Glutamatergic neuron (in vitro differentiated cells): ENCODE results near the gene RBM45. TPM values are rescaled to one million over a fixed set of nuclear protein-coding genes. Genes with fewer than 3 reads are reported as not detected.
"Not testable (repeated sequence)": the region's sequence is repeated elsewhere in the genome, so short reads cannot be mapped to it uniquely, and the experiment has no call there.

ENCODE experiments used
- DNase-seq: peaks from one replicate; pipeline ENCODE4 v3.0.0; 2022
- H3K27ac Mint-ChIP-seq: one replicate; pipeline ENCODE4 v1.8.0; 2020; ENCODE audit warnings: mild to moderate bottlenecking, mixed read lengths, inconsistent platforms; ENCODE audit not compliant: unreplicated experiment
- H3K27me3 Mint-ChIP-seq: one replicate; pipeline ENCODE4 v1.8.0; 2020; ENCODE audit warnings: mild to moderate bottlenecking, moderate library complexity, mixed read lengths, inconsistent platforms; ENCODE audit not compliant: unreplicated experiment
- H3K36me3 Mint-ChIP-seq: one replicate; pipeline ENCODE4 v1.8.0; 2020; ENCODE audit warnings: mild to moderate bottlenecking, mixed read lengths, inconsistent platforms; ENCODE audit not compliant: unreplicated experiment
- H3K4me1 Mint-ChIP-seq: one replicate; pipeline ENCODE4 v1.8.0; 2020; ENCODE audit warnings: mild to moderate bottlenecking, low read depth, mixed read lengths, inconsistent platforms; ENCODE audit not compliant: unreplicated experiment
- H3K4me3 Mint-ChIP-seq: one replicate; pipeline ENCODE4 v1.8.0; 2020; ENCODE audit warnings: mild to moderate bottlenecking, mixed read lengths, inconsistent platforms; ENCODE audit not compliant: unreplicated experiment
- H3K9me3 Mint-ChIP-seq: one replicate; pipeline ENCODE4 v1.8.0; 2020; ENCODE audit warnings: mild to moderate bottlenecking, moderate library complexity, mixed read lengths, inconsistent platforms; ENCODE audit not compliant: unreplicated experiment
- total RNA-seq: library from RNA; stranded (reverse); fragmentation: NEBNext Ultra II Directional; extraction: Animal tissue kit (Norgen Biotek cat#: 25700); gene quantifications from one replicate; pipeline ENCODE4 v1.2.1, GENCODE V29; 2021; ENCODE audit not compliant: unreplicated experiment
- TF ChIP-seq, protein P1 (sequence below): fragments of 200-600 bp; sonication (generic); IDR thresholded peaks from one replicate; pipeline ENCODE4 v1.5.0; 2021; ENCODE audit not compliant: partially characterized antibody, unreplicated experiment

Gene RBM45
- total RNA-seq, 1 donor from 2014 or later: 15.3 TPM

DNA sequence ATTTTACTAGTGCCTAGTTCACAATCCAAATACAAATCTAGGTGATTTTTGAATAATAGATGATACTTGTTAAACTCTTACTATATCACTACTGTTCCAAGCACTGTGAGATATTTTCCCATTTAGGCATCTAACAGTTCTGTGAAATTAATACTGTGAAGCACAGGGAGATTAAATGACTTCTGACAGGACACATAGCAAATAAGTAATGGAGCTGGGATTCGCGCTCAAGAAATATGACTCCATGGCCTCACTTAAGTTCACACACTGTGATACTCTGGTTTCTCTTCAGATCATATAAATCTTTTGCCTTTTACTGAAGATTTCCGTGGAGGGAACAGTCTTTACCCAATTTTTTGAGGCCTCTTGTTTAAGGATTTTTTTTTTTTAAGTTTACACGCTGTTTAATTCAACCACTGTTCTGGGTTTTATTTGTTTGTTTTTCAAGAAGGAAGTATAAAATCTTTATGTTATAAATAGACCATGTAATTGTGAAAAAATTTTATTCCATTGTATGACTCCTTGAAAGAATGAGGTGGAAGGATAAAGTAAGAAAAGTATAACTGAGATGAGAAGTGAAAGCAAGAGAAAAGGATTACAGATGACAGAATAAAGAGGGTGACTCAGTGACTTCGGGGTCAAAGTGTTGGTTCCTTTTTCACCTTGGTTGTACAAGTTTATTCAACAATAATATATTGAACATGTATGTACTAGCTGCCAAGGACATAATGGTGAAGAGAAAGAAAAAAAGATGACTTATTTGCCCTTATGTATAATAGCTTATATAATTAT is 30.2 kb downstream of the RBM45 start:
- H3K4me3 Mint-ChIP-seq: no peak overlapping the region
- DNase-seq: no peak
- no peaks in the 10 kb centered on the region for H3K4me1 Mint-ChIP-seq
- no peaks in the 10 kb centered on the region for H3K36me3 Mint-ChIP-seq
- no peak overlapping the region for H3K27ac Mint-ChIP-seq
- no peaks in the 10 kb centered on the region for H3K9me3 Mint-ChIP-seq
- TF ChIP-seq, protein P1, sequence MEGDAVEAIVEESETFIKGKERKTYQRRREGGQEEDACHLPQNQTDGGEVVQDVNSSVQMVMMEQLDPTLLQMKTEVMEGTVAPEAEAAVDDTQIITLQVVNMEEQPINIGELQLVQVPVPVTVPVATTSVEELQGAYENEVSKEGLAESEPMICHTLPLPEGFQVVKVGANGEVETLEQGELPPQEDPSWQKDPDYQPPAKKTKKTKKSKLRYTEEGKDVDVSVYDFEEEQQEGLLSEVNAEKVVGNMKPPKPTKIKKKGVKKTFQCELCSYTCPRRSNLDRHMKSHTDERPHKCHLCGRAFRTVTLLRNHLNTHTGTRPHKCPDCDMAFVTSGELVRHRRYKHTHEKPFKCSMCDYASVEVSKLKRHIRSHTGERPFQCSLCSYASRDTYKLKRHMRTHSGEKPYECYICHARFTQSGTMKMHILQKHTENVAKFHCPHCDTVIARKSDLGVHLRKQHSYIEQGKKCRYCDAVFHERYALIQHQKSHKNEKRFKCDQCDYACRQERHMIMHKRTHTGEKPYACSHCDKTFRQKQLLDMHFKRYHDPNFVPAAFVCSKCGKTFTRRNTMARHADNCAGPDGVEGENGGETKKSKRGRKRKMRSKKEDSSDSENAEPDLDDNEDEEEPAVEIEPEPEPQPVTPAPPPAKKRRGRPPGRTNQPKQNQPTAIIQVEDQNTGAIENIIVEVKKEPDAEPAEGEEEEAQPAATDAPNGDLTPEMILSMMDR: no peak
- no peaks in the 10 kb centered on the region for H3K27me3 Mint-ChIP-seq

DNA sequence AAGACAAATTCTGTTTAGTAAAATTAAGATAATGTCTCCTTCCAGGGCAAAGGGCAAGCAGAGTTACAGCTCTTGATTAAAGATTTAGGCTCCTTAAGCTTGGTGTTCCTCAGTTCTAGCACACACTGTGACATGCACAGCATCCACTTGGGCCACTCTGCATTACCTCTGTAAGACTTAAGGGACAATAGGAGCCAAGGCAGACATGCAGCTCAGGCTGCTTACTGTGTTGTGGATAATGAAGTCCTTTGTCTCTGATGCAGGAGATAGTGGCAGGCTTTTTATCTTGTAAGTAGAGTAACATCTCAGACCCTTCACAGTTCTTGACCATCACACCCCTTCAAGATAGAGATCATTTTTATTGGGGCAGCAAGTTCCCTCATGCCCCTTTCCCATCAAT is 31.2 kb downstream of the RBM45 start:
- TF ChIP-seq, protein P1: no peak
- Mint-ChIP-seq H3K4me1 (no peaks in the 10 kb centered on the region), H3K4me3 (no peak overlapping the region), H3K27ac (no peak overlapping the region), H3K9me3 (no peaks in the 10 kb centered on the region), H3K36me3 (no peaks in the 10 kb centered on the region), H3K27me3 (no peaks in the 10 kb centered on the region)
- DNase-seq: no peak

DNA sequence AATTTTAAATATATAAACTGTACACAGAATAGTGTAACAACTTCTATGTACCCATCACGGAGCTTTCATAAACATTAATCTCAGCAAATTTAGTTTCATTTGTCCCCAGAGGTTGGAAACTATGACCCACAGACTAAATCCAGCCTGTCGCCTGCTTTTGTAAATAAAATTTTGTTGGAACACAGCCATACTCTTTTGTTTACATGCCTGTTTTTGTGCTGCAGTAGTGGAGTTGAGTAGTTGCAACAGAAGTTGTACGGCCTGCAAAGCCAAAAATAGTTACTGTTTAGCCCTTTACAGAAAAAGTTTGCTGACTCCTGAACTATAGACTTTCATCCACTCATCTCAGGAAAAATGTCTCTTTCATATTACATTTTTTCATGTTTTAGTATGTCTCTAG is 39.8 kb downstream of the RBM45 start:
- no peaks in the 10 kb centered on the region for H3K27me3 Mint-ChIP-seq
- no peaks in the 10 kb centered on the region for H3K4me1 Mint-ChIP-seq
- no peak overlapping the region for H3K27ac Mint-ChIP-seq
- no peaks in the 10 kb centered on the region for H3K9me3 Mint-ChIP-seq
- no peak for DNase-seq
- H3K36me3 Mint-ChIP-seq: peaks cover 5% of the 10 kb centered on the region
- no peak overlapping the region for H3K4me3 Mint-ChIP-seq
- TF ChIP-seq, protein P1: no peak

DNA sequence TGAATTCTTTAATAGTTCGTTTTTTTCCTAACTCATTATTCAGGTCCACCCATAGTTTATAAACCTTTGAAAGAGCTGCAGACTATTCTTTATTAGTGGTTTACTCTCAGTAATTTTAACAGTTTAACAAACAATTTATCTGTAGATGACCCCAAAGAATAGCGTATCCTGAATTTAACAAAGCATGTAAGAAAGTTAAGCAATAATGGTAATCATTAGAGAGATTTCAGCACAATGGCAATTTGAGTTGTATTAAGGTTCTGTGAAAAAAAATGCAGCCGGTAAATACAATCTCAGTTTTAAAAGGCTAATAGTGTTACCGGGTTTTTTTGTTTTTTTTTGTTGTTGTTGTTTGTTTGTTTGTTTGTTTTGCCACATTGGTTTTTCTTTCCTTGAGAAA is 40.3 kb downstream of the RBM45 start:
- DNase-seq: no peak
- TF ChIP-seq, protein P1: no peak
- H3K27me3 Mint-ChIP-seq: no peaks in the 10 kb centered on the region
- H3K9me3 Mint-ChIP-seq: no peaks in the 10 kb centered on the region
- no peak overlapping the region for H3K27ac Mint-ChIP-seq
- H3K4me1 Mint-ChIP-seq: no peaks in the 10 kb centered on the region
- peaks cover 5% of the 10 kb centered on the region for H3K36me3 Mint-ChIP-seq
- H3K4me3 Mint-ChIP-seq: no peak overlapping the region

DNA sequence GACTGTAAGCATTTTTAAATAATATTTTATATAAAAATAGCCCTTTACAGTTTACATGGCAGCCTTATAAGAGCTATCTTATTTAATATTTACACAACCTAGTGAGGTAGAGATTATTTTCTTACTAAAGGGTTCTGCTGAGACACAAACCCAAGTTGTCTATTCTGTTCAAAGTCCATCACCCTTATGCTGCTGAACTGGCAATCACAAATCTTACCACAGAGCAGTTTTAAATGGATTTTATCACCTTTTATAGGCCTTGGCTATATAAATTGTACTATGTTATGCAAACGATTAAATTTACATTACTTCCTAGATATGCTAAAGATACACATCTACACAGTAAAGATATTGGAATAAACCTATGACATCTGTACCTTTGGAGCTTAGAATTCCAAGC is 40.7 kb downstream of the RBM45 start:
- Mint-ChIP-seq H3K9me3 (no peaks in the 10 kb centered on the region), H3K36me3 (peaks cover 5% of the 10 kb centered on the region), H3K27me3 (no peaks in the 10 kb centered on the region), H3K4me1 (no peaks in the 10 kb centered on the region), H3K4me3 (no peak overlapping the region), H3K27ac (no peak overlapping the region)
- TF ChIP-seq, protein P1: no peak
- no peak for DNase-seq

DNA sequence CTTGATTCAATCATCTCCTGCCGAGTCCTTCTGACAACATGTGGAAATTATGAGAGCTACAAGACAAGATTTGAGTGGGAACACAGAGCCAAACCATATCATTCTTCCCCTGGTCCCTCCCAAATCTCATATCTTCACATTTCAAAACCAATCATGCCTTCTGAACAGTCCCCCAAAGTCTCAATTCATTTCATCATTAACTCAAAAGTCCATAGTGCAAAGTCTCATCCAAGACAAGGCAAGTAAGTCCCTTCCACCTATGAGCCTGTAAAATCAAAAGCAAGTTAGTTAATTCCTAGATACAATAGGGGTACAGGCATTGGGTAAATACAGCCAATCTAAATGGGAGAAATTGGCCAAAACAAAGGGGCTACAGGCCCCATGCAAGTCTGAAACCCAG is 41.6 kb downstream of the RBM45 start:
- H3K4me1 Mint-ChIP-seq, H3K36me3 Mint-ChIP-seq, H3K27ac Mint-ChIP-seq, H3K9me3 Mint-ChIP-seq, H3K4me3 Mint-ChIP-seq, H3K27me3 Mint-ChIP-seq, DNase-seq: not testable (repeated sequence)
